ENCODE measurements around the gene ARL1.
"Not testable (repeated sequence)": the region's sequence is repeated elsewhere in the genome, so short reads cannot be mapped to it uniquely, and the experiment has no call there.

The ARL1 gene

DNA sequence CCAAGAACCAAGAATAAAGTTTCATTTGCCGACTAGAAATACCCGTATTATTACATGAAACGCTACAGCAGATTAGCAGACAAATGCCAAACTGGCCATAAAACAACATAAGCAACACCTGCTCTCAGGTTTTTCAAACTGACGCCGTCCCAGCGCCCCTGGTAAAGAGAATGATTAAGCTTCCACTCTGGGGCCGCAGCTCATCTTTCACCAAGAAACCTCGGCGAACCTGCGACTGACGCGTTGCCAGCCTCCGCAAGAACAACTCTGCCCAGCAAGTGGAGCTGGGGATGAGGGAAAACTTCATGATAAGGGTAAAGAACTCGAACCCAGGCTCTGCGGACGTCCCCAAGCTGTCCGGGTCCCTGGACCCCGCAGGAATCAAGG is 530 bp downstream of the ARL1 start:
- H3K9me3 ChIP-seq (ENCODE audit: control insufficient read depth in 1 of 2, low read length in 2 of 2): no peaks in the 10 kb centered on the region
- peaks cover 0 to 26% of the 10 kb centered on the region in 2 donors for H3K4me1 ChIP-seq (ENCODE audit: control insufficient read depth in 1 of 2, insufficient read depth in 2 of 2, low read length in 2 of 2)
- H3K36me3 ChIP-seq (ENCODE audit: control insufficient read depth in 1 of 2, insufficient read depth in 2 of 2, low read length in 2 of 2): peaks cover 0 to 3% of the 10 kb centered on the region in 2 donors
- H3K27me3 ChIP-seq (ENCODE audit: low read depth, low read length): no peaks in the 10 kb centered on the region
- peak overlapping the region; percentile 75 to 99 for H3K4me3 ChIP-seq (ENCODE audit: low read depth in 1 of 2, low read length in 2 of 2)
- peak overlapping the region; percentile 98 for H3K27ac ChIP-seq (ENCODE audit: low read length)

DNA sequence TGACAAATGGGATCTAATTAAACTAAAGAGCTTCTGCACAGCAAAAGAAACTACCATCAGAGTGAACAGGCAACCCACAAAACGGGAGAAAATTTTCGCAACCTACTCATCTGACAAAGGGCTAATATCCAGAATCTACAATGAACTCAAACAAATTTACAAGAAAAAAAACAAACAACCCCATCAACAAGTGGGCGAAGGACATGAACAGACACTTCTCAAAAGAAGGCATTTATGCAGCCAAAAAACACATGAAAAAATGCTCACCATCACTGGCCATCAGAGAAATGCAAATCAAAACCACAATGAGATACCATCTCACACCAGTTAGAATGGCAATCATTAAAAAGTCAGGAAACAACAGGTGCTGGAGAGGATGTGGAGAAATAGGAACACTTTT is 16.4 kb downstream of the ARL1 start:
- H3K36me3 ChIP-seq (ENCODE audit: control insufficient read depth in 1 of 2, insufficient read depth in 2 of 2, low read length in 2 of 2): peaks cover 41 to 45% of the 10 kb centered on the region in 2 donors
- H3K27me3 ChIP-seq (ENCODE audit: low read depth, low read length); H3K27ac ChIP-seq (ENCODE audit: low read length); H3K9me3 ChIP-seq (ENCODE audit: control insufficient read depth in 1 of 2, low read length in 2 of 2); H3K4me1 ChIP-seq (ENCODE audit: control insufficient read depth in 1 of 2, insufficient read depth in 2 of 2, low read length in 2 of 2); H3K4me3 ChIP-seq (ENCODE audit: low read depth in 1 of 2, low read length in 2 of 2): not testable (repeated sequence)

DNA sequence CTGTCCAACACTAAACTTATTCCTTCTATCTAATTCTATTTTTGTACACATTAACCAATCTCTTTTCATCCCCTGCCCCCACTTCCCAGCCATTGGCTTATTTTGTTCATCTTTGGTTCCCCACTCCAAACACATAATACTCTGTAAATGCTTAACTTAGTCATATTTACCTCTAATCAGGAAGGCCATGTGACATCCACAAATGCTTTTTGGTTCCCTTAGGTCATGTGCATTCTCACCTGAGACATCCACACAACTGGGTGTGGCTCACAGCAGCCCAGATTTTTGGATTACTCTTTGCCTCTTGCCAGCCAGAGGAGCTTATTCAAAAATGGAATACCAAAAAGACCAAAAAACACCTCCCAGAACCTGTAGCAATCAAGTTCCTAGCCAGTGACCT is 28.4 kb downstream of the ARL1 start:
- Histone ChIP-seq H3K27ac (ENCODE audit: low read length) (no peak overlapping the region), H3K36me3 (ENCODE audit: control insufficient read depth in 1 of 2, insufficient read depth in 2 of 2, low read length in 2 of 2) (peaks cover 26 to 73% of the 10 kb centered on the region in 2 donors), H3K4me3 (ENCODE audit: low read depth in 1 of 2, low read length in 2 of 2) (no peak overlapping the region), H3K9me3 (ENCODE audit: control insufficient read depth in 1 of 2, low read length in 2 of 2) (no peaks in the 10 kb centered on the region), H3K4me1 (ENCODE audit: control insufficient read depth in 1 of 2, insufficient read depth in 2 of 2, low read length in 2 of 2) (no peaks in the 10 kb centered on the region), H3K27me3 (ENCODE audit: low read depth, low read length) (no peaks in the 10 kb centered on the region)

DNA sequence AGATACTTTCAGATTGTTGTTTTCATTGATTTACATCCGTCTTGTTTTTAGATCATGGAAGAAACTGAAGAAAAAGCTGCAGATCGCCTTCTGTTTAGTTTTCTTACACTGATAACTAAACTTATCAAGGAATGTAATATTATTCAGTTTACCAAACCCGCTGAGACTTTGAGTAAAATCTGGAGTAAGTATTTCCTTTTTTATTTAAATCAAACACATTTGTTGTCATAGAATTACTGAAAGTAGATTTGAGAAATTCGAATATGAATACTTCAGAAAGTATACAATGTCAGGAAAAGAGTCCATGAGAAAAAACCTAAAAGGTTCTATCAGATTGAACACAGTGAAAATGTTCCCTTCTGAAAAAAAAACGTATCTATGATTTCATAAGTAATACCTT is 32.0 kb downstream of the ARL1 start:
- H3K9me3 ChIP-seq (ENCODE audit: control insufficient read depth in 1 of 2, low read length in 2 of 2): no peaks in the 10 kb centered on the region
- H3K27ac ChIP-seq (ENCODE audit: low read length): no peak overlapping the region
- no peaks in the 10 kb centered on the region for H3K27me3 ChIP-seq (ENCODE audit: low read depth, low read length)
- no peaks in the 10 kb centered on the region for H3K4me1 ChIP-seq (ENCODE audit: control insufficient read depth in 1 of 2, insufficient read depth in 2 of 2, low read length in 2 of 2)
- H3K4me3 ChIP-seq (ENCODE audit: low read depth in 1 of 2, low read length in 2 of 2): no peak overlapping the region
- peaks cover 41 to 75% of the 10 kb centered on the region in 2 donors for H3K36me3 ChIP-seq (ENCODE audit: control insufficient read depth in 1 of 2, insufficient read depth in 2 of 2, low read length in 2 of 2)

DNA sequence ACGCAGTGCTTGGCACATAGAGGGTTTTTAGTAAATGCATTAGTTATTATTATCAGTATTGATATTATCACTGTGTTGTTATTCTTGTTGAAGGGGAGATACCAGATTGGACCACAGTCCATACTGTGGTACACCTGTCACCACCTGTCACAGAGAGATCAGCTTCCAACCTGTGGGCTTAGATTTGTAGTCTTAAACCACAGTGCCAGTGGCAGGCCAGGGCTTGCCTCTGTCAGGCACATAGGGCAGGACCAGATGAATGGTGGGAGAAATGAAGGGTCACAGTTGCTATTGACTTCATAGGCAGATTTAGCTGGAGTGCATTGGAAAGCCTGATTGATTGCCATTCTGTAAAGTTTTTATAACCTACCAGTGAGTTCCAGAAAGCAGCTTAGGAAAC is 35.1 kb downstream of the ARL1 start:
- peaks cover 50 to 87% of the 10 kb centered on the region in 2 donors for H3K36me3 ChIP-seq (ENCODE audit: control insufficient read depth in 1 of 2, insufficient read depth in 2 of 2, low read length in 2 of 2)
- no peak overlapping the region for H3K4me3 ChIP-seq (ENCODE audit: low read depth in 1 of 2, low read length in 2 of 2)
- H3K4me1 ChIP-seq (ENCODE audit: control insufficient read depth in 1 of 2, insufficient read depth in 2 of 2, low read length in 2 of 2): no peaks in the 10 kb centered on the region
- H3K27ac ChIP-seq (ENCODE audit: low read length): no peak overlapping the region
- H3K27me3 ChIP-seq (ENCODE audit: low read depth, low read length): no peaks in the 10 kb centered on the region
- no peaks in the 10 kb centered on the region for H3K9me3 ChIP-seq (ENCODE audit: control insufficient read depth in 1 of 2, low read length in 2 of 2)

DNA sequence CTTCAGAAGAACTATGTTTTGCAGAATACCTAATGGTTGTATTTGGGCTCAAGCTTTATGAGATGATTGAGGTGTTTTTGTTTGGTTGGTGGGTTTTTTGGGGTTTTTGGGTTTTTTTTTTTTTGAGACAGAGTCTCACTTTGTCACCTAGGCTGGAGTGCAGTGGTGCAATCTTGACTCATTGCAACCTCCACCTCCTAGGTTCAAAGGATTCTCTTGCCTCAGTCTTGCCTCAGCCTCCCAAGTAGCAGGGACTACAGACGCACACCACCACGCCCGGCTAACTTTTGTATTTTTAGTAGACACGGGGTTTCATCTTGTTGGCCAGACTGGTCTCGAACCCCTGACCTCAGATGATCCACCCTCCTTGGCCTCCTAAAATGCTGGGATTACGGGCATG is 39.6 kb downstream of the ARL1 start:
- H3K9me3 ChIP-seq (ENCODE audit: control insufficient read depth in 1 of 2, low read length in 2 of 2): no peaks in the 10 kb centered on the region
- H3K36me3 ChIP-seq (ENCODE audit: control insufficient read depth in 1 of 2, insufficient read depth in 2 of 2, low read length in 2 of 2): peaks cover 60 to 88% of the 10 kb centered on the region in 2 donors
- H3K4me3 ChIP-seq (ENCODE audit: low read depth in 1 of 2, low read length in 2 of 2): no peak overlapping the region
- no peaks in the 10 kb centered on the region for H3K27me3 ChIP-seq (ENCODE audit: low read depth, low read length)
- no peak overlapping the region for H3K27ac ChIP-seq (ENCODE audit: low read length)
- H3K4me1 ChIP-seq (ENCODE audit: control insufficient read depth in 1 of 2, insufficient read depth in 2 of 2, low read length in 2 of 2): no peaks in the 10 kb centered on the region

GRCh38 chr12:101361455-101361854 is 46.1 kb downstream of the ARL1 start:
- Histone ChIP-seq H3K27ac (ENCODE audit: low read length) (no peak overlapping the region), H3K4me3 (ENCODE audit: low read depth in 1 of 2, low read length in 2 of 2) (no peak overlapping the region), H3K9me3 (ENCODE audit: control insufficient read depth in 1 of 2, low read length in 2 of 2) (no peaks in the 10 kb centered on the region), H3K4me1 (ENCODE audit: control insufficient read depth in 1 of 2, insufficient read depth in 2 of 2, low read length in 2 of 2) (no peaks in the 10 kb centered on the region), H3K36me3 (ENCODE audit: control insufficient read depth in 1 of 2, insufficient read depth in 2 of 2, low read length in 2 of 2) (peaks cover 44 to 60% of the 10 kb centered on the region in 2 donors), H3K27me3 (ENCODE audit: low read depth, low read length) (no peaks in the 10 kb centered on the region)

GRCh38 chr12:101356794-101357193 is 50.8 kb downstream of the ARL1 start:
- no peak overlapping the region for H3K4me3 ChIP-seq (ENCODE audit: low read depth in 1 of 2, low read length in 2 of 2)
- H3K4me1 ChIP-seq (ENCODE audit: control insufficient read depth in 1 of 2, insufficient read depth in 2 of 2, low read length in 2 of 2): no peaks in the 10 kb centered on the region
- H3K9me3 ChIP-seq (ENCODE audit: control insufficient read depth in 1 of 2, low read length in 2 of 2): no peaks in the 10 kb centered on the region
- no peak overlapping the region for H3K27ac ChIP-seq (ENCODE audit: low read length)
- H3K27me3 ChIP-seq (ENCODE audit: low read depth, low read length): no peaks in the 10 kb centered on the region
- H3K36me3 ChIP-seq (ENCODE audit: control insufficient read depth in 1 of 2, insufficient read depth in 2 of 2, low read length in 2 of 2): peaks cover 40 to 46% of the 10 kb centered on the region in 2 donors

GRCh38 chr12:101351682-101352081 is 55.9 kb downstream of the ARL1 start:
- Histone ChIP-seq H3K9me3 (ENCODE audit: control insufficient read depth in 1 of 2, low read length in 2 of 2) (no peaks in the 10 kb centered on the region), H3K27ac (ENCODE audit: low read length) (no peak overlapping the region), H3K4me1 (ENCODE audit: control insufficient read depth in 1 of 2, insufficient read depth in 2 of 2, low read length in 2 of 2) (no peaks in the 10 kb centered on the region), H3K36me3 (ENCODE audit: control insufficient read depth in 1 of 2, insufficient read depth in 2 of 2, low read length in 2 of 2) (peaks cover 42 to 72% of the 10 kb centered on the region in 2 donors), H3K27me3 (ENCODE audit: low read depth, low read length) (no peaks in the 10 kb centered on the region), H3K4me3 (ENCODE audit: low read depth in 1 of 2, low read length in 2 of 2) (no peak overlapping the region)

DNA sequence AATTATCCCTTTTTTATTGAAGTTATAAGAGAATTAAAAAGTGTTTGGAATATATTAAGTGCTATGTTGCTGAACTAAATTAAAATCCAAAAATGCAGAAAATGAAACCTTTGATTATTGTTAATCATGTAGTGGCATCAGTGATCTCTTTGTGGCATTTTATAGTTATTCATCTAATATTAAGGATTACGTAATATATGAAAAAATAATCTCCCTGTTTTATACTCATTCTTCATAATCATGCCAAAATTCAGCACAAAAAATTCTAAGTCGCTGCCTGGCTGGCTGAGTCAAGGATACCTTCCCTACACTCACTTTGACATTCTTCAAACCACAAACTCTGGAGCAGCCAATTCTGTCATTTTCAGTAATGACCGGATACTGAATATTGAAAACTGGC is 63.7 kb downstream of the ARL1 start:
- no peak overlapping the region for H3K4me3 ChIP-seq (ENCODE audit: low read depth in 1 of 2, low read length in 2 of 2)
- H3K27me3 ChIP-seq (ENCODE audit: low read depth, low read length): no peaks in the 10 kb centered on the region
- no peaks in the 10 kb centered on the region for H3K9me3 ChIP-seq (ENCODE audit: control insufficient read depth in 1 of 2, low read length in 2 of 2)
- peaks cover 31 to 57% of the 10 kb centered on the region in 2 donors for H3K36me3 ChIP-seq (ENCODE audit: control insufficient read depth in 1 of 2, insufficient read depth in 2 of 2, low read length in 2 of 2)
- H3K4me1 ChIP-seq (ENCODE audit: control insufficient read depth in 1 of 2, insufficient read depth in 2 of 2, low read length in 2 of 2): no peaks in the 10 kb centered on the region
- H3K27ac ChIP-seq (ENCODE audit: low read length): no peak overlapping the region
